SJCRH30 (cell line): Measurements from ENCODE around the gene SLC6A5. TPM values are rescaled to one million over a fixed set of nuclear protein-coding genes. Genes with fewer than 3 reads are reported as not detected.

ENCODE experiments used
- DNase-seq, 2 experiments: peaks; one replicate each; pipeline ENCODE4 v3.0.0-alpha.2; 2015 to 2020
- H3K27ac ChIP-seq: fragments of 250-450 bp; sonication (Bioruptor Pico); 2 replicates; pipeline ENCODE4 v1.5.1; 2020; ENCODE audit warnings: mild to moderate bottlenecking, moderate library complexity
- H3K27me3 ChIP-seq: fragments of 250-450 bp; sonication (Bioruptor Pico); 2 replicates; pipeline ENCODE4 v1.5.1; 2020; ENCODE audit warnings: mild to moderate bottlenecking, moderate library complexity
- H3K36me3 ChIP-seq: fragments of 250-450 bp; sonication (Bioruptor Pico); 2 replicates; pipeline ENCODE4 v1.5.1; 2020; ENCODE audit warnings: mild to moderate bottlenecking, moderate library complexity
- H3K4me1 ChIP-seq: fragments of 250-450 bp; sonication (Bioruptor Pico); 2 replicates; pipeline ENCODE4 v1.5.1; 2020; ENCODE audit warnings: mild to moderate bottlenecking, moderate library complexity
- H3K4me3 ChIP-seq: fragments of 250-450 bp; sonication (Bioruptor Pico); 2 replicates; pipeline ENCODE4 v1.5.1; 2020; ENCODE audit warnings: mild to moderate bottlenecking, moderate library complexity
- H3K9me3 ChIP-seq: fragments of 250-450 bp; sonication (Bioruptor Pico); replicated peaks from 2 replicates; pipeline ENCODE4 v1.5.1; 2020; ENCODE audit warnings: mild to moderate bottlenecking, moderate library complexity
- total RNA-seq: library from RNA; depleted of rRNA; stranded (reverse); fragments of >200 nt; shearing (Covaris generic); gene quantifications from 2 replicates; pipeline ENCODE4 v1.2.3, GENCODE V29; 2014

The SLC6A5 gene
- total RNA-seq, 1 experiment from 2014 or later = not detected

GRCh38 chr11:20623252-20623651 is 23.8 kb downstream of the SLC6A5 start:
- no peak overlapping the region for H3K4me3 ChIP-seq
- no peaks in the 10 kb centered on the region for H3K4me1 ChIP-seq
- no peaks in the 10 kb centered on the region for H3K36me3 ChIP-seq
- H3K9me3 ChIP-seq = no peaks in the 10 kb centered on the region
- no peaks in the 10 kb centered on the region for H3K27me3 ChIP-seq
- H3K27ac ChIP-seq = no peak overlapping the region
- DNase-seq = no peak

GRCh38 chr11:20626279-20626678 is 26.9 kb downstream of the SLC6A5 start:
- no peaks in the 10 kb centered on the region for H3K36me3 ChIP-seq
- no peak for DNase-seq
- H3K4me1 ChIP-seq = no peaks in the 10 kb centered on the region
- no peaks in the 10 kb centered on the region for H3K9me3 ChIP-seq
- H3K27me3 ChIP-seq = no peaks in the 10 kb centered on the region
- H3K27ac ChIP-seq = no peak overlapping the region
- no peak overlapping the region for H3K4me3 ChIP-seq

- Histone ChIP-seq H3K4me3 (no peak overlapping the region), H3K36me3 (no peaks in the 10 kb centered on the region), H3K9me3 (no peaks in the 10 kb centered on the region), H3K27me3 (no peaks in the 10 kb centered on the region), H3K4me1 (no peaks in the 10 kb centered on the region), H3K27ac (no peak overlapping the region)
- no peak for DNase-seq
Observed at GRCh38 chr11:20627026-20627425, 27.6 kb downstream of the SLC6A5 start.

- no peak overlapping the region for H3K4me3 ChIP-seq
- H3K4me1 ChIP-seq = no peaks in the 10 kb centered on the region
- H3K36me3 ChIP-seq = no peaks in the 10 kb centered on the region
- H3K27ac ChIP-seq = no peak overlapping the region
- H3K27me3 ChIP-seq = no peaks in the 10 kb centered on the region
- no peak for DNase-seq
- H3K9me3 ChIP-seq = no peaks in the 10 kb centered on the region
Observed at GRCh38 chr11:20627701-20628100, 28.3 kb downstream of the SLC6A5 start.

GRCh38 chr11:20631519-20632168 is 32.2 kb downstream of the SLC6A5 start:
- no peak overlapping the region for H3K4me3 ChIP-seq
- H3K4me1 ChIP-seq = no peaks in the 10 kb centered on the region
- H3K36me3 ChIP-seq = no peaks in the 10 kb centered on the region
- no peak overlapping the region for H3K27ac ChIP-seq
- H3K9me3 ChIP-seq = no peaks in the 10 kb centered on the region
- DNase-seq = no peak
- no peaks in the 10 kb centered on the region for H3K27me3 ChIP-seq

GRCh38 chr11:20632169-20632532 is 32.7 kb downstream of the SLC6A5 start:
- no peak for DNase-seq
- H3K4me3 ChIP-seq = no peak overlapping the region

GRCh38 chr11:20634044-20634443 is 34.6 kb downstream of the SLC6A5 start:
- no peak for DNase-seq
- Histone ChIP-seq H3K27ac (no peak overlapping the region), H3K4me3 (no peak overlapping the region), H3K27me3 (no peaks in the 10 kb centered on the region), H3K4me1 (no peaks in the 10 kb centered on the region), H3K36me3 (no peaks in the 10 kb centered on the region), H3K9me3 (no peaks in the 10 kb centered on the region)

More at GRCh38 chr11:20632169-20632532, 32.7 kb downstream of the SLC6A5 start:
- Histone ChIP-seq H3K27me3 (no peaks in the 10 kb centered on the region), H3K36me3 (no peaks in the 10 kb centered on the region), H3K4me1 (no peaks in the 10 kb centered on the region), H3K9me3 (no peaks in the 10 kb centered on the region), H3K27ac (no peak overlapping the region)

- Histone ChIP-seq H3K9me3 (no peaks in the 10 kb centered on the region), H3K4me1 (no peaks in the 10 kb centered on the region), H3K4me3 (no peak overlapping the region), H3K27ac (no peak overlapping the region), H3K36me3 (no peaks in the 10 kb centered on the region), H3K27me3 (no peaks in the 10 kb centered on the region)
- no peak for DNase-seq
Observed at GRCh38 chr11:20634781-20635180, 35.4 kb downstream of the SLC6A5 start.

GRCh38 chr11:20638074-20638473 is 38.7 kb downstream of the SLC6A5 start:
- Histone ChIP-seq H3K27ac (no peak overlapping the region), H3K27me3 (no peaks in the 10 kb centered on the region), H3K36me3 (no peaks in the 10 kb centered on the region), H3K9me3 (0 out of 2 replicates have a peak, but pooled peaks cover 4% of the 10 kb centered on the region), H3K4me1 (no peaks in the 10 kb centered on the region), H3K4me3 (no peak overlapping the region)
- no peak for DNase-seq

GRCh38 chr11:20639688-20640087 is 40.3 kb downstream of the SLC6A5 start:
- Histone ChIP-seq H3K27me3 (no peaks in the 10 kb centered on the region), H3K9me3 (0 out of 2 replicates have a peak, but pooled peaks cover 4% of the 10 kb centered on the region), H3K27ac (no peak overlapping the region), H3K4me1 (no peaks in the 10 kb centered on the region), H3K36me3 (no peaks in the 10 kb centered on the region), H3K4me3 (no peak overlapping the region)
- no peak for DNase-seq

GRCh38 chr11:20640401-20640800 is 41.0 kb downstream of the SLC6A5 start:
- H3K27me3 ChIP-seq = no peaks in the 10 kb centered on the region

GRCh38 chr11:20644360-20644759 is 45.0 kb downstream of the SLC6A5 start:
- Histone ChIP-seq H3K4me1 (no peaks in the 10 kb centered on the region), H3K4me3 (no peak overlapping the region), H3K27me3 (no peaks in the 10 kb centered on the region), H3K27ac (no peak overlapping the region), H3K36me3 (no peaks in the 10 kb centered on the region), H3K9me3 (0 out of 2 replicates have a peak, but pooled peaks cover 4% of the 10 kb centered on the region)
- no peak for DNase-seq

More at GRCh38 chr11:20640401-20640800, 41.0 kb downstream of the SLC6A5 start:
- no peak for DNase-seq
- no peak overlapping the region for H3K4me3 ChIP-seq
- H3K36me3 ChIP-seq = no peaks in the 10 kb centered on the region
- H3K27ac ChIP-seq = no peak overlapping the region
- H3K4me1 ChIP-seq = no peaks in the 10 kb centered on the region
- 0 out of 2 replicates have a peak, but pooled peaks cover 4% of the 10 kb centered on the region for H3K9me3 ChIP-seq

GRCh38 chr11:20647976-20648565 is 48.7 kb downstream of the SLC6A5 start:
- no peak overlapping the region for H3K27ac ChIP-seq
- no peaks in the 10 kb centered on the region for H3K36me3 ChIP-seq
- H3K9me3 ChIP-seq = no peaks in the 10 kb centered on the region
- DNase-seq = peak; percentile 49 to 90
- H3K4me3 ChIP-seq = no peak overlapping the region
- H3K27me3 ChIP-seq = no peaks in the 10 kb centered on the region
- H3K4me1 ChIP-seq = 0 out of 2 replicates have a peak, but pooled peaks cover 4% of the 10 kb centered on the region

GRCh38 chr11:20652150-20652806 is 52.9 kb downstream of the SLC6A5 start:
- no peaks in the 10 kb centered on the region for H3K27me3 ChIP-seq
- no peaks in the 10 kb centered on the region for H3K36me3 ChIP-seq
- H3K27ac ChIP-seq = no peak overlapping the region
- 0 out of 2 replicates have a peak, but pooled peaks cover 4% of the 10 kb centered on the region for H3K4me1 ChIP-seq
- DNase-seq = no peak
- H3K4me3 ChIP-seq = no peak overlapping the region
- no peaks in the 10 kb centered on the region for H3K9me3 ChIP-seq

GRCh38 chr11:20654038-20654437 is 54.6 kb downstream of the SLC6A5 start:
- H3K36me3 ChIP-seq = no peaks in the 10 kb centered on the region
- DNase-seq = no peak
- no peaks in the 10 kb centered on the region for H3K27me3 ChIP-seq
- H3K27ac ChIP-seq = no peak overlapping the region
- H3K9me3 ChIP-seq = no peaks in the 10 kb centered on the region
- H3K4me1 ChIP-seq = 0 out of 2 replicates have a peak, but pooled peaks cover 4% of the 10 kb centered on the region
- no peak overlapping the region for H3K4me3 ChIP-seq
